HepG2 (cell line): ENCODE results near the gene CFAP206. TPM values are rescaled to one million over a fixed set of nuclear protein-coding genes. Genes with fewer than 3 reads are reported as not detected.
A peak's percentile ranks its signal among the peaks of the same experiment; 100 is the strongest.

Experiments used
- ATAC-seq: fragments of 200-7000 bp; cut with Tn5 transposase; 3 replicates; pipeline ENCODE4 v1.9.1; 2020; ENCODE audit warnings: mild to moderate bottlenecking, moderate library complexity
- BruUV-seq: library from RNA; stranded (reverse); fragments of 400-500 nt; replicated peaks from 2 replicates; lab custom pipeline; 2021; lab: Mats Ljungman, UMichigan
- CTCF ChIA-PET: fragments of 300-600 bp; formaldehyde crosslinking; extraction: SDS; loops from one replicate; lab custom pipeline; 2021; ENCODE audit warnings: low total read pairs, inconsistent platforms, low intra/inter-chr PET ratio; lab: Yijun Ruan, JAX
- POLR2A ChIA-PET: fragments of 350-600 bp; sonication (Branson Sonifier 250); formaldehyde crosslinking; loops from one replicate; lab custom pipeline; 2020; ENCODE audit warnings: antibody characterized with exemption, inconsistent platforms; lab: Yijun Ruan, JAX
- DNase-seq: peaks from one replicate; pipeline ENCODE4 v3.0.0-alpha.2; 2015; ENCODE audit warnings: low spot score
- FAIRE-seq: peaks from 3 replicates; lab custom pipeline; 2011; peaks lifted over from hg19 to GRCh38; lab: Jason Lieb, UNC
- H2AFZ ChIP-seq: one replicate; pipeline ENCODE4 v1.6.1; 2011; ENCODE audit warnings: low read length, inconsistent platforms
- H3K27ac ChIP-seq: fragments of 300-600 bp; 3 replicates; pipeline ENCODE4 v1.8.0; 2011; ENCODE audit warnings: mixed run types, mild to moderate bottlenecking, mixed read lengths, low read length, inconsistent platforms; ENCODE audit not compliant: insufficient read depth; ENCODE audit errors: extremely low read length
- H3K27me3 ChIP-seq, 2 experiments: fragments of 200-600 bp in 1 of 2; 2 replicates in 1 of 2; 3 replicates in 1 of 2; pipeline versions ENCODE4 v1.6.0 to v1.8.0; 2011; ENCODE audit warnings: low read length in 2 of 2, mild to moderate bottlenecking in 2 of 2, moderate library complexity in 2 of 2, inconsistent platforms in 1 of 2; ENCODE audit not compliant: insufficient read depth in 2 of 2, control insufficient read depth in 1 of 2
- H3K36me3 ChIP-seq, 2 experiments: fragments of 200-600 bp in 1 of 2; replicated peaks in 1 of 2; 2 replicates in 1 of 2; 3 replicates in 1 of 2; pipeline versions ENCODE4 v1.5.1 to v1.8.0; 2011; ENCODE audit warnings: low read length in 2 of 2, inconsistent platforms in 1 of 2; ENCODE audit not compliant: insufficient read depth in 2 of 2, control insufficient read depth in 1 of 2
- H3K4me1 ChIP-seq: 2 replicates; pipeline ENCODE4 v1.5.1; 2012; ENCODE audit warnings: low read length, inconsistent platforms; ENCODE audit not compliant: insufficient read depth
- H3K4me2 ChIP-seq: 2 replicates; pipeline ENCODE4 v1.6.0; 2011; ENCODE audit warnings: low read depth, low read length, inconsistent platforms
- H3K4me3 ChIP-seq, 3 experiments: fragments of 200-600 bp in 1 of 3; sonication (generic), shearing (Covaris generic) in 1 of 3; replicated peaks in 1 of 3; 2 replicates each; pipeline ENCODE4 v1.5.1; 2011 to 2016; ENCODE audit warnings: low read length in 3 of 3, inconsistent platforms in 2 of 3, low read depth in 2 of 3, mild to moderate bottlenecking in 2 of 3, control low read depth in 1 of 3, mixed read lengths in 1 of 3; ENCODE audit not compliant: insufficient read depth in 1 of 3
- H3K79me2 ChIP-seq: one replicate; pipeline ENCODE4 v1.6.1; 2011; ENCODE audit warnings: low read length, inconsistent platforms; ENCODE audit not compliant: insufficient read depth
- H3K9ac ChIP-seq: 2 replicates; pipeline ENCODE4 v1.6.0; 2011; ENCODE audit warnings: mild to moderate bottlenecking, low read depth, low read length, inconsistent platforms; ENCODE audit not compliant: insufficient read depth
- H3K9me3 ChIP-seq: 2 replicates; pipeline ENCODE4 v1.5.1; 2012; ENCODE audit warnings: mild to moderate bottlenecking, low read length
- H4K20me1 ChIP-seq: 2 replicates; pipeline ENCODE4 v1.6.0; 2011; ENCODE audit warnings: inconsistent platforms, mild to moderate bottlenecking, low read length, moderate library complexity; ENCODE audit not compliant: insufficient read depth
- ATF1 ChIP-seq: IDR thresholded peaks from 2 replicates; pipeline ENCODE4 v1.6.1; 2016; ENCODE audit warnings: mild to moderate bottlenecking, control low read depth
- EED ChIP-seq: sonication (generic); formaldehyde crosslinking; IDR thresholded peaks from 2 replicates; pipeline ENCODE4 v1.5.0; 2020; ENCODE audit warnings: mild to moderate bottlenecking, missing genetic modification reagents
- ESRRA ChIP-seq: sonication (generic); formaldehyde crosslinking; IDR thresholded peaks from 2 replicates; pipeline ENCODE4 v1.5.1; 2020; ENCODE audit warnings: mild to moderate bottlenecking, low read depth, missing genetic modification reagents
- MEIS2 ChIP-seq: sonication (generic); formaldehyde crosslinking; IDR thresholded peaks from 2 replicates; pipeline ENCODE4 v1.9.0; 2021; ENCODE audit warnings: mild to moderate bottlenecking, missing genetic modification reagents
- TEAD3 ChIP-seq: optimal IDR thresholded peaks from 2 replicates; pipeline ENCODE3; 2016; ENCODE audit warnings: borderline replicate concordance
- ZNF569 ChIP-seq: sonication (generic); formaldehyde crosslinking; IDR thresholded peaks from 2 replicates; pipeline ENCODE4 v1.5.0; 2020; ENCODE audit warnings: mild to moderate bottlenecking, missing genetic modification reagents, moderate library complexity, borderline replicate concordance
- ZNF678 ChIP-seq: sonication (generic); formaldehyde crosslinking; IDR thresholded peaks from 2 replicates; pipeline ENCODE4 v1.4.0; 2020; ENCODE audit warnings: mild to moderate bottlenecking, missing genetic modification reagents
- ZNF747 ChIP-seq: sonication (generic); formaldehyde crosslinking; IDR thresholded peaks from 2 replicates; pipeline ENCODE4 v1.8.1; 2023; ENCODE audit warnings: missing genetic modification reagents, mild to moderate bottlenecking, borderline replicate concordance
- WGBS: methylation state at CpG from one replicate; pipeline ENCODE4 v1.1.6; 2017; ENCODE audit warnings: low lambda C conversion rate; 5-methylcytosine and 5-hydroxymethylcytosine counted together
- in situ Hi-C: cut with HindIII; loops from 2 replicates; pipeline ENCODE4 v1.10.0; 2017; ENCODE audit warnings: low pct_unique_long_range_greater_than_20kb; ENCODE audit not compliant: extremely low pct_ligation_motif_present
- intact Hi-C: fragments of 100-400 bp; cut with micrococcal nuclease; formaldehyde crosslinking; loops from one replicate; pipeline ENCODE4 v1.10.0; 2022; ENCODE audit not compliant: unreplicated experiment
- polyA plus RNA-seq, 8 experiments: library from polyadenylated mRNA; depleted of rRNA in 3 of 8; stranded (reverse) in 7 of 8; unstranded in 1 of 8; fragments of >200 nt; fragmentation: Illumina TruSeq in 4 of 8; extraction: Trizol in 4 of 8; gene quantifications; 2 replicates each; pipeline versions ENCODE4 v1.2.1 to v1.2.3, GENCODE V29; 2011 to 2016; ENCODE audit warnings: low read depth in 4 of 8, missing spikeins in 1 of 8, mixed read lengths in 1 of 8; ENCODE audit not compliant: insufficient read depth in 1 of 8
- total RNA-seq, 5 experiments: library from RNA; depleted of rRNA; stranded (reverse); fragments of >200 nt; fragmentation: Illumina TruSeq; extraction: Trizol; gene quantifications; 2 replicates each; pipeline ENCODE4 v1.2.3, GENCODE V29; 2016; ENCODE audit warnings: low read depth in 1 of 5
- TF ChIP-seq, protein P1 (sequence below): sonication (generic); formaldehyde crosslinking; IDR thresholded peaks from 2 replicates; pipeline ENCODE4 v1.5.1; 2020; ENCODE audit warnings: mild to moderate bottlenecking, missing genetic modification reagents, moderate library complexity

The CFAP206 gene
- total and polyA plus RNA-seq, 2 of the 13 experiments (the other 11 are each of a cell fraction or from before 2014, with no cell fraction given): not detected

DNA sequence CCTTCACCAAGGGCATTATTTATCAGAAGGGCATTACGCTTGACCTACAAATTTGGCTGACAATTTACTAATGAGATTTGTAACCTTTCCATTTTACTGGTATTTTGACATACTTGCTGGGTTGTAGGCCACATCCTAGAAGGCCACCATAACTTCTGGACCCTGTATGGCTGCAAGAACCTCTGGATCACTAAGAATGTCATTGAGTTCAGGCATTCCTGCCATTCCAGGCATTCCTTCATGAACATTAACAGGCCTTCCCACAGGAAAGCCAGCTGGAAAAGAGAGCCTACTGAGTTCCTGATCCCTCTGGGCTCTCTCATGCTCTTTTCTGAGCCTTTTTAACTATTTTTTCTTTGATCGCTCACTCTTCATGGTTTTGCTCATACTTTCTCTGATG lies 36.6 kb downstream of the CFAP206 start:
- no peaks in the 10 kb centered on the region for H3K36me3 ChIP-seq
- H3K79me2 ChIP-seq: no peaks in the 10 kb centered on the region
- intact Hi-C loops (no loop called here), in situ Hi-C loops (no loop called here)
- FAIRE-seq: no peak
- H3K4me1 ChIP-seq: no peaks in the 10 kb centered on the region
- no peaks in the 10 kb centered on the region for H3K9me3 ChIP-seq
- TF ChIP-seq, protein P1, sequence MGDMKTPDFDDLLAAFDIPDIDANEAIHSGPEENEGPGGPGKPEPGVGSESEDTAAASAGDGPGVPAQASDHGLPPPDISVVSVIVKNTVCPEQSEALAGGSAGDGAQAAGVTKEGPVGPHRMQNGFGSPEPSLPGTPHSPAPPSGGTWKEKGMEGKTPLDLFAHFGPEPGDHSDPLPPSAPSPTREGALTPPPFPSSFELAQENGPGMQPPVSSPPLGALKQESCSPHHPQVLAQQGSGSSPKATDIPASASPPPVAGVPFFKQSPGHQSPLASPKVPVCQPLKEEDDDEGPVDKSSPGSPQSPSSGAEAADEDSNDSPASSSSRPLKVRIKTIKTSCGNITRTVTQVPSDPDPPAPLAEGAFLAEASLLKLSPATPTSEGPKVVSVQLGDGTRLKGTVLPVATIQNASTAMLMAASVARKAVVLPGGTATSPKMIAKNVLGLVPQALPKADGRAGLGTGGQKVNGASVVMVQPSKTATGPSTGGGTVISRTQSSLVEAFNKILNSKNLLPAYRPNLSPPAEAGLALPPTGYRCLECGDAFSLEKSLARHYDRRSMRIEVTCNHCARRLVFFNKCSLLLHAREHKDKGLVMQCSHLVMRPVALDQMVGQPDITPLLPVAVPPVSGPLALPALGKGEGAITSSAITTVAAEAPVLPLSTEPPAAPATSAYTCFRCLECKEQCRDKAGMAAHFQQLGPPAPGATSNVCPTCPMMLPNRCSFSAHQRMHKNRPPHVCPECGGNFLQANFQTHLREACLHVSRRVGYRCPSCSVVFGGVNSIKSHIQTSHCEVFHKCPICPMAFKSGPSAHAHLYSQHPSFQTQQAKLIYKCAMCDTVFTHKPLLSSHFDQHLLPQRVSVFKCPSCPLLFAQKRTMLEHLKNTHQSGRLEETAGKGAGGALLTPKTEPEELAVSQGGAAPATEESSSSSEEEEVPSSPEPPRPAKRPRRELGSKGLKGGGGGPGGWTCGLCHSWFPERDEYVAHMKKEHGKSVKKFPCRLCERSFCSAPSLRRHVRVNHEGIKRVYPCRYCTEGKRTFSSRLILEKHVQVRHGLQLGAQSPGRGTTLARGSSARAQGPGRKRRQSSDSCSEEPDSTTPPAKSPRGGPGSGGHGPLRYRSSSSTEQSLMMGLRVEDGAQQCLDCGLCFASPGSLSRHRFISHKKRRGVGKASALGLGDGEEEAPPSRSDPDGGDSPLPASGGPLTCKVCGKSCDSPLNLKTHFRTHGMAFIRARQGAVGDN: no peak
- peak; percentile 94 for TF ChIP-seq TEAD3 (CRISPR knock-in tag)
- no peak overlapping the region for H3K9ac ChIP-seq
- ChIA-PET POLR2A (no interaction called here), CTCF (no interaction called here)
- BruUV-seq: no TSS peak
- H3K27me3 ChIP-seq: peaks cover 0 to 2% of the 10 kb centered on the region in 2 experiments; a peak in 1 of 5 replicates
- H4K20me1 ChIP-seq: no peaks in the 10 kb centered on the region
- H3K4me3 ChIP-seq: no peak overlapping the region
- H3K27ac ChIP-seq: no peak overlapping the region
- 67% methylated on average over 2 of the region's 2 CpGs for WGBS
- ATAC-seq: peak; percentile 41; the same call in 1 of the 3 replicates
- H2AFZ ChIP-seq: no peak overlapping the region
- no peak overlapping the region for H3K4me2 ChIP-seq
- peak; percentile 23 for DNase-seq

DNA sequence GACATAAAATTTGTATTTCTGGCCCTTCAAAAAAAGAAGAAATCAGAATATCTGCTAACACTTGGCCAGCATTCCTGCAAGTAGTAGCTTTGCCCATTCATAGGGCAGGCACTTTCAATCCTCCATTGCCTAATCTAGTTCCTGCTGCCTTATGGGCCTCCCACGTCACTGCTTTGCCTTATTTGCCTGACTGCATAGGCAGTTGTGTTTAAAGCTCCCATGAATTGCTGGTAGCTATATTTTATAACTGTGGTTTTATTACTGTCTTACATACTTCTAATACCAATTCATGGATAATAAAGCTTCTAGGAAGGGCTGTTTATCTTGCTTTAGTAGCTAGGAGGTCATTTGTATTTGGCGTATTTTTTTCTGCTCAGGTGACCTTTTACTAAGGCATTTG lies 57.3 kb downstream of the CFAP206 start:
- H3K27ac ChIP-seq: no peak overlapping the region
- BruUV-seq: no TSS peak
- intact Hi-C loops: no loop called here
- no peaks in the 10 kb centered on the region for H3K79me2 ChIP-seq
- no peak for DNase-seq
- FAIRE-seq: no peak
- ChIA-PET CTCF (no interaction called here), POLR2A (no interaction called here)
- in situ Hi-C loops: no loop called here
- no peak overlapping the region for H3K4me3 ChIP-seq
- no peaks in the 10 kb centered on the region for H3K27me3 ChIP-seq
- H3K36me3 ChIP-seq: no peaks in the 10 kb centered on the region
- H3K9me3 ChIP-seq: no peaks in the 10 kb centered on the region
- 68% methylated on average over 2 of the region's 2 CpGs for WGBS
- H3K4me1 ChIP-seq: no peaks in the 10 kb centered on the region
- H4K20me1 ChIP-seq: no peaks in the 10 kb centered on the region
- no peak overlapping the region for H2AFZ ChIP-seq
- TF ChIP-seq ZNF569 (CRISPR knock-in tag): no peak
- no peak for TF ChIP-seq ZNF747 (CRISPR knock-in tag)
- TF ChIP-seq ZNF678 (CRISPR knock-in tag): no peak
- TF ChIP-seq EED: no peak
- TF ChIP-seq ESRRA: no peak
- no peak for TF ChIP-seq MEIS2 (CRISPR knock-in tag)
- no peak for TF ChIP-seq ATF1
- no peak overlapping the region for H3K9ac ChIP-seq
- ATAC-seq: no peak
- H3K4me2 ChIP-seq: no peak overlapping the region
